Activated T-cell treated with anti-CD3 and anti-CD28 coated beads, Interleukin-2, amount 50 U/mL, for 72 hours (primary cell): ENCODE measurements around the gene CASQ2. TPM values are rescaled to one million over a fixed set of nuclear protein-coding genes. Genes with fewer than 3 reads are reported as not detected.

ENCODE experiments used
- ATAC-seq, 2 donors: fragments of 150-1000 bp; cut with Tn5 transposase; replicated peaks in 1 of 2; 2 replicates each; pipeline ENCODE4 v1.10.0; 2021; ENCODE audit warnings: moderate library complexity in 2 of 2, mild to moderate bottlenecking in 1 of 2
- DNase-seq, 2 donors: peaks; one replicate each; pipeline ENCODE4 v3.0.0; 2021 to 2022; ENCODE audit warnings: mixed read lengths in 1 of 2
- H3K27ac Mint-ChIP-seq: one replicate; pipeline ENCODE4 v1.8.0; 2022; ENCODE audit warnings: mild to moderate bottlenecking, moderate library complexity, mixed read lengths
- H3K27me3 Mint-ChIP-seq: one replicate; pipeline ENCODE4 v1.8.0; 2022; ENCODE audit warnings: low read depth, mixed read lengths
- H3K36me3 Mint-ChIP-seq, 2 donors: one replicate each; pipeline ENCODE4 v1.8.0; 2022; ENCODE audit warnings: mixed read lengths in 2 of 2, mild to moderate bottlenecking in 1 of 2; ENCODE audit not compliant: insufficient read depth in 2 of 2
- H3K4me1 Mint-ChIP-seq: one replicate; pipeline ENCODE4 v1.8.0; 2022; ENCODE audit warnings: low read depth, mixed read lengths
- H3K4me3 Mint-ChIP-seq, 2 donors: one replicate each; pipeline ENCODE4 v1.8.0; 2022; ENCODE audit warnings: mild to moderate bottlenecking in 2 of 2, mixed read lengths in 2 of 2, moderate library complexity in 2 of 2
- H3K9me3 Mint-ChIP-seq, 2 donors: one replicate each; pipeline ENCODE4 v1.8.0; 2022; ENCODE audit warnings: mixed read lengths in 2 of 2
- total RNA-seq, 2 donors: library from RNA; stranded (reverse); gene quantifications; one replicate each; pipeline ENCODE4 v1.2.3, GENCODE V29; 2022

Gene CASQ2
- total RNA-seq, 2 donors from 2014 or later: not detected

DNA sequence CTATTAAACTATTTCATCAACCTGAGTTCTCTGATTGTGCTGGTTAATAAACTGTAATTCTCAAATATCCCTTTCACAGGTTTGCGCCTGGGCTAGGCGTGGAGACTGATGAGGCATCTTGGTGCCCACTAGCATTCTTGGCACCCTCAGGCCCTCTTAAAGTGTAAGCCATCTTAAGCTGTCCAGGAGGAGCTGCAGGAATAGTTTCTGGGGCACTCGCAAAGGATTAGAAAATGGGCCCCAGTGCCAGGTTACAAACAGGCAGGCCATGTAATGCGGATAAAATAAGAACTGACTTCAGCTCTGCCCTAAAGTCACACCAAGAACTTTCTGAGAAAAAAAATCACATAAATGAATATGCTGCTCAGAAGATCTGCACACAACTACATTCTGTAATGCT is 1.1 kb downstream of the CASQ2 start:
- H3K9me3 Mint-ChIP-seq: no peaks in the 10 kb centered on the region
- H3K4me1 Mint-ChIP-seq: no peaks in the 10 kb centered on the region
- H3K27me3 Mint-ChIP-seq: no peaks in the 10 kb centered on the region
- no peaks in the 10 kb centered on the region for H3K36me3 Mint-ChIP-seq
- ATAC-seq (no peak), DNase-seq (no peak)
- H3K27ac Mint-ChIP-seq: no peak overlapping the region
- no peak overlapping the region for H3K4me3 Mint-ChIP-seq

DNA sequence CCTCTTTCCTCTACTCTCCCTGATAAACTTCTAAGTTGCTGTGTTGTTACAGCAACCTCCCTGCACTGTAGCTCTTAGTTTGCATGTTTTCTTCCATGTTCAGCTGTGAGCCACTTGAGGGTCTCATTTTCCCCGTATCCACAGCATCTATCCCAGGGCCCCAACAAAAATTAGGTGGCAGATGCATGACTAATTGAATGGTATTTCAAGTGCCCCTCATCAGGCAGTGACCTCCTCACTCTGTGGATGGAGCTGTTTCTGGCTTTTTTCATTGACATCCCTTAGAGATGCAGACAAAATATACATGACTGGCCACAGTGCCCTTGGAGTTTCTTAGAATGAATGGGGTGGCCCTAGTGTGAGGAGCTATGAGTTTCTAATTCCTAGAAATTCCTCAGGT is 3.4 kb downstream of the CASQ2 start:
- H3K4me3 Mint-ChIP-seq: no peak overlapping the region
- DNase-seq: no peak

DNA sequence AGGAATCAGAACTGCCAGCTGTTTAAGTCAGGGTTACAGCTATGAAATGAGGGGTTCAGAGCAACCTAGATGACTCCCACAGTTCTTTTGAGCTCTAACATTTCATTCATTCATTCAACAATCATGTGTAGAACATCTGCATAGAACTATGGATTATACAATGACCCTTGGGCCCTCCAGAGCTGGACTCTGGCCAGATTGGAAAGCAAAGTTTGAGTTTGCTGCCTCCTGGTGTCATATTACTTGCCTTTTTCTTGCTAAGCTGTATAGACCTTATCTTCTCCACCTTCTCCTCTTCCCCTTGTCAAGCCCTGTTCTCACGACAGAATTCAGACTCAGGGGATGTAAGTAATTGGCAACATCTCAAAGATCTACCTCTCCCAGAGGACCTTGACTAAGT is 4.0 kb downstream of the CASQ2 start:
- Mint-ChIP-seq H3K9me3 (peaks cover 0 to 2% of the 10 kb centered on the region in 2 donors), H3K4me1 (no peaks in the 10 kb centered on the region), H3K4me3 (no peak overlapping the region), H3K36me3 (no peaks in the 10 kb centered on the region), H3K27ac (no peak overlapping the region), H3K27me3 (no peaks in the 10 kb centered on the region)
- ATAC-seq: no peak
- no peak for DNase-seq

More for the DNA sequence above, 3.4 kb downstream of the CASQ2 start:
- no peak for ATAC-seq
- no peaks in the 10 kb centered on the region for H3K4me1 Mint-ChIP-seq
- H3K36me3 Mint-ChIP-seq: no peaks in the 10 kb centered on the region
- no peaks in the 10 kb centered on the region for H3K27me3 Mint-ChIP-seq
- no peak overlapping the region for H3K27ac Mint-ChIP-seq
- H3K9me3 Mint-ChIP-seq: no peaks in the 10 kb centered on the region

DNA sequence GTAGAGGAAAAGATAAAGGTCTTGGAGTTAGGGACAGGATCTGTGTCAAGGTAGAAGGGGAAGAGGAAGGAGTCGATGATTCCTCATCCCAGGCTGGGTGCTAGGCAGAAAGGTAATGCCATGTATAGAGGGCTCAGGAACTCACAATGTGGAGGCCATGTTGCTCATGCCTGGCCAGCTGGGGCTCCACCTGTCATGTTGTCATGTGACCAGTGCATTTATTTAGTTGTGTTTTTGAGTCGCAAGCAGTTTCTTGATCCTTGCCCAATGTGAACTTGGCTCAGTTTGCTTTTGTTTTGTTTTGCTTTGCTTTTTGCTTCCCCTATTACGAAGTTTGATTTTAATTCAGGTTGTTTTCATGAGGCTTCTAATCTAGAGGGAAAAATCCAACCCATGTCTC is 5.7 kb downstream of the CASQ2 start:
- H3K27ac Mint-ChIP-seq: no peak overlapping the region
- ATAC-seq (no peak), DNase-seq (no peak)
- H3K36me3 Mint-ChIP-seq: no peaks in the 10 kb centered on the region
- no peaks in the 10 kb centered on the region for H3K27me3 Mint-ChIP-seq
- peaks cover 2 to 5% of the 10 kb centered on the region in 2 donors for H3K9me3 Mint-ChIP-seq
- H3K4me1 Mint-ChIP-seq: no peaks in the 10 kb centered on the region
- H3K4me3 Mint-ChIP-seq: no peak overlapping the region

DNA sequence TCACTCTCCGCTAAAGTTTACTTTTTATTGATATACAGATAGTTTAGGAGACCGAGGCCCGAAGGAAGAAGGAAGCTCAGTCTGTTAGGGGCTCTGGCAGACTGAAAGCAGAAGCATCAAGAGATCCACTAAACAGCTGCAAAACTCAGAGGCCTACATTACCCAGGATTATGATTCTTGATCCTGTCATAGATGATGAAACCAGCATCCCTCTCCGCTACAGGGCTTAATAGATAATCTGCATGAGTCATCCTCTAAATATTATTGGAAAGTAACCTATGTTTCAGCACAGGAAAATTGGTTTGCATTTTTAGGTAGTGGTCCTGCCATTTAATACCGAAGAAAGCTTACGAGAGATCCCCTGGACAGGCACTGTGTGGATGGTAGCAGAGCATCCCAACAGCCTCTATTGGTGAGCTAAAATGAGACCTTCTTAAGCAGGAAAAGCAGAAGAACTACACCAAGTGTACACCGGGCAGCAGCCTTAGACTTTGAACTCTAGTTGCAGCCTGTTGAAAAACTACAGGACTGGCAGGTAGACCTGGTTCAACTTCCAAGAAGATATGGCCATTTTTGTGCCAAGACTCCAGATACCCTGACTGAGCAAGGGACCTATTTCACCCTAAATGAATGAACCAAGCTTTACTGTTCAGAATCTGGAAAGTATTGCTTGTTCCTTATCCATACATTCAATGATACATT is 6.8 kb downstream of the CASQ2 start:
- Mint-ChIP-seq H3K36me3 (no peaks in the 10 kb centered on the region), H3K4me3 (no peak overlapping the region), H3K9me3 (peaks cover 2 to 5% of the 10 kb centered on the region in 2 donors), H3K4me1 (no peaks in the 10 kb centered on the region), H3K27ac (no peak overlapping the region), H3K27me3 (no peaks in the 10 kb centered on the region)
- DNase-seq: no peak
- no peak for ATAC-seq

DNA sequence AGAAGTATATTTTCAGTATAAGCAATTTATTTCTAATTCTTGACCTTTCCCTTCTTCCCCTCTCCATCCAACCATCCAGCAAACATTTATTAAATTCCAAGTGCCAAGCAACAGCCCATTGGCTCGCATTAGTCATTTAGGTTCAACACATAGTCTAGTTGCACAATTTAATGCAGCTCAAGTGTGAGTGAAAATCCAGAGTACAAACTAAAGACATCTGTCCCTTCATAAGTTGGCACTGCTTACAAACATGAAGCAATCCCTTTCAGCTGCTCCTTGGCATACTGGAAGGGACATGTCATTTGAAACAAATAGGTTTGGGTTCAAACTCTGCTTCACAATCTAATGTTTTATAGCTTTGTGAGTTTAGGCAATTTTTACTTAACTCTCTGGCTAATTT is 10.7 kb downstream of the CASQ2 start:
- H3K4me1 Mint-ChIP-seq: no peaks in the 10 kb centered on the region
- no peak for DNase-seq
- no peaks in the 10 kb centered on the region for H3K36me3 Mint-ChIP-seq
- ATAC-seq: no peak
- H3K4me3 Mint-ChIP-seq: no peak overlapping the region
- H3K9me3 Mint-ChIP-seq: peaks cover 2 to 5% of the 10 kb centered on the region in 2 donors
- H3K27ac Mint-ChIP-seq: no peak overlapping the region
- peaks cover under 1% of the 10 kb centered on the region for H3K27me3 Mint-ChIP-seq

DNA sequence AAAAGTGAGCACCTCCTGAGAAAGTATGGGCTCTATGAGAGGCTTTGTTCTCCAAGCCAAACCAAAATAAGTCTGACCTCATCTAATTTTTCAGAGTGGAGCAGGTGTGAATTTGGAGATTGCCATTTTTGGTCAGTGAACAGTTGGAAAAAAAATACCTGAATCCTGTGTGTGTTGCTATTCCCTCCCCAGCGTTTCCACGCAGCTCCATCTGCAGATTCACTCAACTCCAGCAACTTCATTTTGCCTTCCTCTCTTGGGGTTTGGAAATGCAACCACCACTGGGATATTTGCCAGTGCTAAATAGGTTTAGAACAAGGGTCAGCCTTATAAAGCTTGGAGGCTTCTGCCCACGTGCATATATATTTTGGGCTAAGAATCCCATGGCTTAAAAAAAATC is 11.2 kb downstream of the CASQ2 start:
- DNase-seq (no peak), ATAC-seq (no peak)
- Mint-ChIP-seq H3K4me3 (no peak overlapping the region), H3K36me3 (no peaks in the 10 kb centered on the region), H3K27ac (no peak overlapping the region), H3K27me3 (peaks cover 6% of the 10 kb centered on the region), H3K4me1 (no peaks in the 10 kb centered on the region), H3K9me3 (peaks cover 2 to 5% of the 10 kb centered on the region in 2 donors)

DNA sequence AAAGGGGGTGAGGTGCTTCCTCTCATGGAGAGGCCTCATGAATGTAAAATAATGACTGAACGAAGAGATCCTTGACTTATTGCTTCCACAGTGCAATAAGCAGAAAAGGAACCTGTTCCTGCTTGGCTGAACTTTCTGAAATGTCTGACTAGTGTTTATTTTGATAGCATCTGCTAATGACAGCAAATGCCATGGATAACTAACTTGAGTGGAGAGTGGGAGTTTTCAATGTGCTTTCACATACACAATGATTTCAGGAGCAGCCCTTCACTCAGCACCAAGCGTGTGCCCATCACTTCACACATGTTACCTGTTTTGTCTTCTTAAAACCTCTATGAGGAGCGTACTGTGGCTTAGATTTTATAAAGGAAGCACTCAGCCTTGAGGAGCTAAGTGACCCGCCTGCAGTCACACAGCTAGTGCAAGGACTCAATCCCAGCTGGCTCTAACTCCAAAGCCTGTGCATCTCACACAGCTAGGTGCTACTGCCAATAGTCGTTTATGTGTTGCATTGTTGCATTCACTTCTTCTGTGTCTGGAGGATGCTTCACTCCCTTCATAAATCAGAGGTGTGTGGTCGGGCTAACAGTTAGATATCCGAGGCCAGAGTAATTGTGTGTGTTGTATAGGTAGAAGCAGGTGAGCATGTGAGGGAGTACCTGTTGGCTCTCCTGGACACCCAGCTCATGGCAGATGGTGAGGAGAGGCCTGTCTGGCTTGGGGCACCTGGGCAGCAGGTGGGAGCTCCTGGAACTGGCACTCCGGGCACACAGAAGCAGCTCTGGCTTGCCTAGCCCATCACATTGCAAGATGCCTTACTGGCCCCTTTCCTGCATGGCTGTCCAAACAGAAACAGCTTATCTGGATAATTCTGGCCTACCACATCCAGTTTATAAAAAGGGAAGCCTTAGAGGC is 12.8 kb downstream of the CASQ2 start:
- Mint-ChIP-seq H3K36me3 (no peaks in the 10 kb centered on the region), H3K4me3 (no peak overlapping the region), H3K27ac (no peak overlapping the region), H3K27me3 (peaks cover 11% of the 10 kb centered on the region), H3K4me1 (no peaks in the 10 kb centered on the region), H3K9me3 (peaks cover 2 to 5% of the 10 kb centered on the region in 2 donors)
- ATAC-seq (no peak), DNase-seq (no peak)

DNA sequence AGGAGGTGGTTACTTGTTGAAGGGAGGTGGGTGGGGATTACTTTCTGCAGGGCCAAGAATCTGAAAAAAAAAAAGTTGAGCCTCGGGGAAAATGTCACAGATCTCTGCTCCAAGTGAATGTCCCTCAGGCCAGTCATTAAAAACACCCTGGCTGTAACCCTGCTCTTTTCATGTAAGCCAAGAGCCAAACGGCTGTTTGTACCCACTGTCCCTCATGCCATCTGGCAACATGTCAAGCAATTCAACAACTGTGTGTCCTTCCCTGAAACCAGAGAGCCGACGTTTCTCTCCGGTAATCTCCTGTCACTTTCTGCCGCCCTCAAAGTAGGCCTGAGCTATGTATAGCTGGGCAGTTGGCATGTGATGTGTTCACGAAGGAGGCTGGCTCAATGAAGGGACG is 14.7 kb downstream of the CASQ2 start:
- Mint-ChIP-seq H3K27ac (no peak overlapping the region), H3K4me1 (no peaks in the 10 kb centered on the region), H3K9me3 (peaks cover 0 to 1% of the 10 kb centered on the region in 2 donors), H3K36me3 (no peaks in the 10 kb centered on the region), H3K4me3 (no peak overlapping the region), H3K27me3 (peaks cover 11% of the 10 kb centered on the region)
- ATAC-seq (no peak), DNase-seq (no peak)

DNA sequence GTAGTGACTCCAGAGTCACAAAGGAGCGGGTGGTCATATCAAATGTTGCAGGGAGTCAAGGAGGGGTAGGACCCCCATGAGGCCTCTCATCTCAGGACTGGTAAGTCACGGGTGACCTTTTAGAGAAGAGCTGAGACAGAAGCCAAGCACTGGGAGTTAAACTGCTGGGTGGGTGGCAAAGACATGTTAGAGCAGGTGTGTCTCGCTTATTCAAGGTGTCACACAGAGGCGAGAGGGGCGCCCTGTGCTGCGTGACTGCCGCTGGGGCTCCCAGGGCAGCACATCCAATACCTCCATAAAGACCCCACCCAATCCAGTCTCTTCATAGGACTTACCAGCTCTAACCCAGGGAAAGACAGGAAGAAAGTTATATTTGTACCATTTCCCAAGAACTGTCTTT is 15.2 kb downstream of the CASQ2 start:
- peaks cover 15% of the 10 kb centered on the region for H3K27me3 Mint-ChIP-seq
- H3K36me3 Mint-ChIP-seq: no peaks in the 10 kb centered on the region
- H3K4me1 Mint-ChIP-seq: no peaks in the 10 kb centered on the region
- DNase-seq (no peak), ATAC-seq (no peak)
- H3K4me3 Mint-ChIP-seq: no peak overlapping the region
- no peaks in the 10 kb centered on the region for H3K9me3 Mint-ChIP-seq
- H3K27ac Mint-ChIP-seq: no peak overlapping the region

DNA sequence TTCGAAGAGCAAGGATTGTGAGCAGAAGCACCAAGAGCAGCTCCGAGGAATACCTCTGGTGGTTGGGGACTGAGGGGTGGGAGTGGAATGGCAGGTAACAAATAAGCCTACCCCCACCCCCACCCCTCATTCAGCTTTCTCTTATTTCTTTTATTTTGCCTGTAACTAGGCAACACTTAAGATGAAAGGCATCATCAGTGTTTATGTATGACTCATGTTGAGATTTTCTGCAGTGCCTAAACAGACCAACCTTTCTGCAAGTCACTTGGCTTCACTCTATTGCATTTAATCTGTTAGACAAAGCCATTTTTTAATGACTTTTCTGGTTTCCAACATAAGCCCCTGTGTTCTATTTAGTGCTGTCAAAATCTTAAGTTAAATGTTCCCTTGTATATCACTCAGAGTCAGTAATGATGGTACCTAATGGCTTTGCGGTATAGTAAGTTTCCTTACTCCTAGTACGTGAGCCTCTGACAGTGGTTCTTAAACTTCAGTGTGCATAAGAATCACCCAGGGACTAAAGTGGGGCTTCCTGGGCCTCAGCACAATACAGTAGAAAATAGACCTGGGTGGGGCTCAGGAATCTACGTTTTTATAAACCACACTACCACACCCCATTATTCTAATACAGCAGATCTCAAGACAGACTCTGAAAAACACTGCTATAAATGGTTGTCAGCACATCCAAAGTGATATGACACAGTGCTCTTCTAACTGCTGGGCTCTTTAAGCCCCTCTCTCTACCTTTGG is 19.9 kb downstream of the CASQ2 start:
- Mint-ChIP-seq H3K4me3 (no peak overlapping the region), H3K27me3 (peaks cover 35% of the 10 kb centered on the region), H3K36me3 (no peaks in the 10 kb centered on the region), H3K9me3 (no peaks in the 10 kb centered on the region), H3K4me1 (no peaks in the 10 kb centered on the region), H3K27ac (no peak overlapping the region)
- DNase-seq: no peak
- no peak for ATAC-seq

DNA sequence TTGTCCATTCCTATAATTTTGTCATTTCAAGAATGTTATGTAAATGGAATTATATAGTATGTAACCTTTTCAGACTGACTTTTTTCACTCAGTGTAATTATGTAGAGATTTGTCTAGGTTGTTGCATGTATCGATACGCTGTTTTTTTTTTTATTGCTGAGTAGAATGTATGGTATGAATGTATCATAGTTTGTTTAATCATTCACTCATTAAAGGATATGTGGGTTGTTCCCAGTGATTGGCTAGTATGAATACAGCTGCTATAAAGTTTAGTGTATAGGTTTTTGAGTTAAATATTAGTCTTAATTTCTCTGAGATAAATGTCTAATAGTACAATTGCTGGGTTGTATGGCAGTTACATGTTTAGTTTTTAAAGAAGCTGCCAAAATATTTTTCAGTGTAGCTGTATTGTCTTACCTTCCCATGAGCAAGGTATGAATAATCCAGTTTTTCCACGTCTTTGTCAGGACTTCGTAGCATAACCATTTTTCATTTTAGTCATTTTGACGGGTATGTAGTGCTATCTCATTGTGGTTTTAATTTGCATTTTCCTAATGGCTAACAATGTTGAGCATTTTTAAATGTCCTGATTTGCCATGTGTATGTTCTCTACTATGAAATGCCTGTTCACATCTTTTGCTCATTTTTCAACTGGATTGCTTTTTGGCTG is 22.4 kb downstream of the CASQ2 start:
- Mint-ChIP-seq H3K4me1 (no peaks in the 10 kb centered on the region), H3K4me3 (no peak overlapping the region)

More for the DNA sequence above, 22.4 kb downstream of the CASQ2 start:
- Mint-ChIP-seq H3K27me3 (peaks cover 24% of the 10 kb centered on the region), H3K27ac (no peak overlapping the region), H3K9me3 (no peaks in the 10 kb centered on the region), H3K36me3 (no peaks in the 10 kb centered on the region)
- ATAC-seq: no peak
- DNase-seq: no peak
